ENCODE data around the gene RAB31.

DNA sequence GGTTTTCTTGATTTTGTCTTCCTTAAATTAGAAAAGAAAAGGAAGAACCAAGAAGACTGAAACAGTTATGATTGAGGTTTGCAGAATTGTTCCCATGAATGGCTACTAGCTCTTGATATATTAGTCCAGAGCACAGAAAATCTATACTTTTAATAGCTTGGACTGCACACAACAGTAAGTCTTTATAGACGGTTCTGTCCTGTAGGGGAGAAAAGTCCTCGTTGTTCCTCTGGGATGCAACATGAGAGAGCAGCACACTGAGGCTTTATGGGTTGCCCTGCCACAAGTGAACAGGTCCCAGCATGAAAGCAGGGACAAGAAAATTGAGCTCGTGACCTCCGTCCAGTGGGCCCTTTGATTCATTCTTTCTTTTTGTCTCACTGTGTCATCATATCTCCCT lies 41.5 kb downstream of the RAB31 start:
- TF ChIP-seq ZC3H11A (IDR thresholded peaks at IDR 0.05): no peak
- TF ChIP-seq, protein P1, sequence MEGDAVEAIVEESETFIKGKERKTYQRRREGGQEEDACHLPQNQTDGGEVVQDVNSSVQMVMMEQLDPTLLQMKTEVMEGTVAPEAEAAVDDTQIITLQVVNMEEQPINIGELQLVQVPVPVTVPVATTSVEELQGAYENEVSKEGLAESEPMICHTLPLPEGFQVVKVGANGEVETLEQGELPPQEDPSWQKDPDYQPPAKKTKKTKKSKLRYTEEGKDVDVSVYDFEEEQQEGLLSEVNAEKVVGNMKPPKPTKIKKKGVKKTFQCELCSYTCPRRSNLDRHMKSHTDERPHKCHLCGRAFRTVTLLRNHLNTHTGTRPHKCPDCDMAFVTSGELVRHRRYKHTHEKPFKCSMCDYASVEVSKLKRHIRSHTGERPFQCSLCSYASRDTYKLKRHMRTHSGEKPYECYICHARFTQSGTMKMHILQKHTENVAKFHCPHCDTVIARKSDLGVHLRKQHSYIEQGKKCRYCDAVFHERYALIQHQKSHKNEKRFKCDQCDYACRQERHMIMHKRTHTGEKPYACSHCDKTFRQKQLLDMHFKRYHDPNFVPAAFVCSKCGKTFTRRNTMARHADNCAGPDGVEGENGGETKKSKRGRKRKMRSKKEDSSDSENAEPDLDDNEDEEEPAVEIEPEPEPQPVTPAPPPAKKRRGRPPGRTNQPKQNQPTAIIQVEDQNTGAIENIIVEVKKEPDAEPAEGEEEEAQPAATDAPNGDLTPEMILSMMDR (IDR thresholded peaks at IDR 0.05): no peak
- TF ChIP-seq CBX2 (IDR thresholded peaks at IDR 0.05; ENCODE audit: borderline replicate concordance, low read depth): no peak
- TF ChIP-seq JUNB (IDR thresholded peaks at IDR 0.05): no peak
- TF ChIP-seq MAFK (IDR thresholded peaks at IDR 0.05; ENCODE audit: partially characterized antibody): no peak
- TF ChIP-seq REST (IDR thresholded peaks at IDR 0.05): no peak
- no peak for TF ChIP-seq ESRRA (IDR thresholded peaks at IDR 0.05; ENCODE audit: borderline replicate concordance, low read length)
- TF ChIP-seq RFX5 (IDR thresholded peaks at IDR 0.05): no peak
- no peak for TF ChIP-seq HEYL (CRISPR knock-in tag; IDR thresholded peaks at IDR 0.05)
- no peak for TF ChIP-seq BHLHE40 (IDR thresholded peaks at IDR 0.05; ENCODE audit: low read depth, low read length)
- TF ChIP-seq SMC3 (IDR thresholded peaks at IDR 0.05): no peak
- no peak for TF ChIP-seq MAX (IDR thresholded peaks at IDR 0.05)
- no peak for TF ChIP-seq CEBPB (IDR thresholded peaks at IDR 0.05)

Measured in A549 (cell line).